NT2/D1 (cell line): Measurements from ENCODE around the gene TLR1.

Experiments used
- SUZ12 ChIP-seq: IDR thresholded peaks from 2 replicates; pipeline ENCODE4 v1.6.1; 2011; ENCODE audit not compliant: insufficient read length, insufficient read depth; ENCODE audit errors: extremely low read depth
- YY1 ChIP-seq: IDR thresholded peaks from 2 replicates; pipeline ENCODE4 v1.6.1; 2011; ENCODE audit not compliant: insufficient read length, insufficient read depth
- ZNF274 ChIP-seq: IDR thresholded peaks from 2 replicates; pipeline ENCODE4 v1.6.1; 2011; ENCODE audit warnings: mild to moderate bottlenecking, low read depth, low read length

DNA sequence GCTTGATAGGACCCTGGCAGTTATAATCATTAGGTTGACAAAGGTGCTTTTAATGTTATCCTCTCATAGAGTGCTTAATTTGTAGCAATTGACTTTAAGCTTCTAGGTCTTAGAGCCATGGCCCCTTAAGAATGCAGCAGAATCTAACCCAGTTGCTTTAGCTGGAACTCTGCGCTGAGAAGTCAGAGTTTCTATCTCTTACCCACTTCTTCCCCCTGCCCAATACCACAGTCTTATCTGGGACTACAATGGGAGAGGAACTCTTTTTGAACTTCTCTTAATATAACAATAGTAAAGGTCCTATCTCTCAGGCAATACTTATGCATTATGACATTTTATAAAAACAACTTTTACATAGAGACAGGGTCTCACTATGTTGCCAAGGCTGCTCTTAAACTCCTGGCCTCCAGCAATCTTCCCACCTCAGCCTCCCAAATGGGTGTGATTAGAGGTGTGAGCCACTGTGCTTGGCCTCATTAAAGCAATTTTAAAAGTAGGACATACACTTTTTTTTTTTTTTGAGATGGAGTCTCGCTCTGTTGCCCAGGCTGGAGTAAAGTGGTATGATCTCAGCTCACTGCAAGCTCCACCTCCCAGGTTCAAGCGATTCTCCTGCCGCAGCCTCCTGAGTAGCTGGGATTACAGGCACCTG is 23.6 kb downstream of the TLR1 start:
- TF ChIP-seq YY1 (no peak), ZNF274 (no peak), SUZ12 (no peak)
